HT1080 (cell line): ENCODE data around the gene RUSC2. TPM values are rescaled to one million over a fixed set of nuclear protein-coding genes. Genes with fewer than 3 reads are reported as not detected.
A peak's percentile ranks its signal among the peaks of the same experiment; 100 is the strongest.
"Not testable (repeated sequence)": the region's sequence is repeated elsewhere in the genome, so short reads cannot be mapped to it uniquely, and the experiment has no call there.

Experiments used
- DNase-seq: peaks from one replicate; pipeline ENCODE4 v3.0.0-alpha.2; 2015; ENCODE audit warnings: low read depth
- total RNA-seq: library from RNA; depleted of rRNA; stranded (reverse); fragments of >200 nt; shearing (Covaris generic); gene quantifications from 2 replicates; pipeline ENCODE4 v1.2.3, GENCODE V29; 2014

RUSC2 gene
- total RNA-seq, 1 experiment from 2014 or later: 18.6 TPM

DNA sequence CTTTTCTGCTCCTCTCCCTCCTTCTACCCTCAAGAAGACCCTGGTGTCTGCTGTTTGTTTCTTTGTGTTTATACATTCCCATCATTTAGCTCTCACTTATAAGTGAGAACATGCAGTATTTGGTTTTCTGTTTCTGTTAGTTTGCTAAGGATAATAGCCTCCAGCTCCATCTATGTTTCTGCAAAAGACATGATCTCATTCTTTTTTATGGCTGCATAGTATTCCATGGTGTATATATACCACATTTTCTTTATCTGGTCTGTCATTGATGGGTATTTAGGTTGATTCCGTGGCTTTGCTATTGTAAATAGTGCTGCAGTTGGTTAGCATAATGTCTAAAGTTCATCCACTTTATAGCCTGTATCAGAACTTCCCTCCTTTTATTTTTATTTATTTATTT is 3.2 kb downstream of the RUSC2 start:
- not testable (repeated sequence) for DNase-seq

DNA sequence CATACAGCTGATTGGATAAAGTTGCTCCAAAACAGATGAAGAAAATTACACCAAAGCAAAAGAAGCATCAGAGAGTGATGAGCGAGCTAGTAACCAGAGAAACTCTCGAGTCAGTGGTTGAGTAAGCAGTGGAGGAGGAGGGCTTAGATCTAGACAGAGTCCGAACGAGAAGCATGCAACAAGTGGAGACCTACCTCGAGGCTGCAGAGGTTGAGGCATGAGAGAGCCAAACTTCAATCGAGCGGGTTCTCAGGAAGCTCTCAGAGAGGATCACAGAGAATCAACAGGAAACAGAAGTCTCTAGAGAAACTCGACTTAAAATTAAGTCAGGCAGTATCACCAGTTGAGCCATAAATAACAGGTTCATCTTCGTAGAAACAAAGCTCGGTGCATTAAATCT is 6.1 kb downstream of the RUSC2 start:
- no peak for DNase-seq

DNA sequence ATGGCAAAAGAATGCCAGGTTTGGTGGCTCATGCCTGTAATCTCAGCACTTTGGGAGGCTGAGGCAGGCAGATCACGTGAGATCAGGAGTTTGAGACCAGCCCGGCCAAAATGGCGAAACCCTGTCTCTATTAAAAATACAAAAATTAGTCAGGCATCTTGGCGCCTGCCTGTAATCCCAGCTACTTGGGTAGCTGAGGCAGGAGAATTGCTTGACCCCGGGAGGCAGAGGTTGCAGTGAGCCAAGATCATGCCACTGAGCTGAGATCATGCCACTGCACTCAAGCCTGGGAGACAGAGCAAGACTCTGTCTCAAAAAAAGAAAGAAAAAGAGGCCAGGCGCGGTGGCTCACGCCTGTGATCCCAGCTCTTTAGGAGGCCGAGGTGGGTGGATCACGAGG is 8.3 kb downstream of the RUSC2 start:
- not testable (repeated sequence) for DNase-seq

- no peak for DNase-seq
Measured at GRCh38 chr9:35499029-35499700, 9.3 kb downstream of the RUSC2 start.

- no peak for DNase-seq
Measured at GRCh38 chr9:35499701-35500030, 9.8 kb downstream of the RUSC2 start.

DNA sequence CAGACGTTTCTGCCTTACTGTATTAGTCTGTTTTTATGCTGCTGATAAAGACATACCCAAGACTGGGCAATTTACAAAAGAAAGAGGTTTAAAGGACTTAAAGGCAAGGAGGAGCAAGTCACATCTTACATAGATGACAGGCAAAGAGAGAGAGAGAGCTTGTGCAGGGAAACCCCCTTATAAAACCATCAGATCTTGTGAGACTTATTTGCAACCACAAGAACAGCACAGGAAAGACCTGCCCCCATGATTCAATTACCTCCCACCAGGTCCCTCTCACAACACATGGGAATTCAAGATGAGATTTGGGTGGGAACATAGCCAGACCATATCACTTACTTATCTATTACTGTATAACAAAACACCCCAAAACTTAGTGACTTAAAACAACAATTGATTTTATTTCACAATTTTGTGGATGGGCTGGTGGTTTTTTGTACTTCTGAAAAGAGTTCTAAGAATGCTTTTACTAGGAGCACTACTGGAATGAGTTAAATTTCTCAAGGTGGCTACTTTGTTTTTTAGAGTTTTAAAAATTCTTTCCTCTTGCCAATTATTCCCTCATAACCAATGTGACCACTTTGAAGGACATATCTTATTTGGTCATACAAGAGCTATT is 10.3 kb downstream of the RUSC2 start:
- DNase-seq: no peak

DNA sequence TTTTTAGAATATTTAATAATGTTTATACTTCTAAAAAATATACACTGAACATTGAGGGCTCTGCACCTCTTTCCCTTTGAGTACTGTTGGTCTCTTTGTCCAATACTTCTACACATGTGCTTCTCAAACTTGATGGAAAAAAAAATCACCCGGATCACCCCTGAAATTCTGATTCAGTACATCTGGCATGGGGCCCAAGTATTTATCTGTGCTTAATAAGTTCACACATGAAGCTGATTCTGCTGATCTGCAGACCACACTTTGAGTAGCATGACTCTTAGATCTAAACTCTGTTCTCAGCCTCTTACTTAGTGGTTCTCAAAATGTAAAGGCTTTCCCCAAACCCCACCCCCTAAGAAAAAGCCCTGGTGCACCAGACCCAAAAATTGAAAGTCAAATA is 12.0 kb downstream of the RUSC2 start:
- no peak for DNase-seq

DNA sequence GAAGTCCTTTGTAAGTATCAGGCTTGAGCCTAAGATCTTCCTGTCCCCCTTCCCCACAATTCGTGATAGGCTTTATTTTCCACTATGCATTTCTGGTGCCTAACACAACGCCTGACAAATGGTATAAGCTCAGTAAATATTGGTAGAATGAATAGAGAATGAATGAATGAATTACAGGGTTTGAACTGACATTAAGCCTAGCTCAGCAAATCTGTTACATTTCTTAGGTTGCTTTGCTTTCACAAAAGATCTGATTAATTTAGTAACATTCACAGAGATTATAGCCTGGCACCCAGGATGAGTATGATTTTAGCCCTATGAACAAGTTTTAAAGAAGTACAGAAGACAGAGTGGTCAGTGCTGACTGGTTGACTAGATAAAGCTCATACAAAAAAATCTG is 16.4 kb downstream of the RUSC2 start:
- DNase-seq: no peak

DNA sequence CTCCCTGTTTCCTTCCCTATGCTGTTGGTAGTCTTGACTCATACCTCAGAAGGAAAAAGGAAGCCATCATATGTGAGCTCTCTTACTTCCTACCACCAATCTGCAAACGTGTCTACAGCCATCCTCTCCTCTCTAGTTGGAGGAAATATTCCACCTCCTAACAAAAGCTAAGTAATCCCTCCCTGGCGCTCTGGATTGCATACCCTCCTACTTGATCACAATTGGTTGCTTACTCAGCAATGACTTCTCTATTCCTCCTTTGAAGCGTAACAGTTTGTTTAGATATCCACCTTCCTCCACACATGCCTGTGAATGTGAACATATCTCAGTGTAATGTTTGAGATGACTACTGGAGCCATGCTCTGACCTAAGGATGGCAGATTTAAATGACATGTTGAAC is 18.2 kb downstream of the RUSC2 start:
- DNase-seq: peak; percentile 10

DNA sequence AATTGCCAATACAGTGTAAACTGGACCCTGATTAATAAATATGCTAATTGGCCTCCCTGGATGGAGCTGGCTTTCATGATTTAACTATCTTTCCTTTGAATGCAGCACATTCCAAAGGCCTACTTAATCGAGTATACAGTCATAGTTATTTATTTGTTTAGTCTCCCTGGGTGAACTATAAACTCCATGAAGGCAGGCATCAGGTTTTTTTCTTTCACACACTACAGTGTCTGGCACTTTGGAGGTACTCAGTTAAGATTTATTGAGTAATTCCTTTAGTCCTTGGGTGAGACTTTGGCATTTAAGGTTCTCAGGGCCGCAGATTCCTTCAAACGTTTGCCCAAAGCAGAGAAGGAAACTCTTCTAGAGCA is 20.5 kb downstream of the RUSC2 start:
- DNase-seq: no peak

DNA sequence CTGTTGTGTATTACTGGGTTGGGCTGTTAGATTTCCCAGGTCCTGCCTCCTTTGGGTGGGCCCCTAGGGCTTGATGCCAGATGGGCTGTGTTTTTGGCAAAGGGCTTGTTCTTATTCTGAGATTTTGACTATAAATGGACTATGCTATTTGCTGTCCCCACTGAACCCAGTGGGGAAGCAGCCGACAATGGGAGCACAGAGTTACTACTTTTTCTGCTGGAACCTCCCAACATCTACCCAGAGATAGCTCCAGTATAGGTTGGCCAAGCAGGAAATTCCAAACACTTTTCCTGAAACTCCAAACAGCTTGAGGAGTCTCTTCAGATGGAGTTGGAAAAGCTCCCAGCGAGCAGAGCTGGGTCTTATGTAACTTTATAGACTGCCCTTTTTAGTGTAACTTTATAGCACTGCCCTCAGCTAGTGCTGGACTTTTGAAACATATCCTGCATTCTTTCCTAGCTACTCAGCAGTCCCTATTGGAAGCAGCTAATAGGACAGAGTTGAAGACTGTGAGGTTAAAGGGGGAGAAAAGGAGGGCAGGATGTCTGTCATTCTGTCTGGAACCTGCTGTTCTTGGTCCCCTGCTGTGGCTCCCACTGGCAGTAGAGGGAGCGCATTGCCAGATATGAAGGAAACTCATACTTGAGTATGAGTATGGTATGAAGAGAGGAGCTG is 21.0 kb downstream of the RUSC2 start:
- DNase-seq: peak; percentile 99

GRCh38 chr9:35511453-35511852 is 21.5 kb downstream of the RUSC2 start:
- DNase-seq: no peak

- DNase-seq: no peak
Measured at GRCh38 chr9:35515766-35516165, 25.9 kb downstream of the RUSC2 start.

GRCh38 chr9:35516479-35516878 is 26.6 kb downstream of the RUSC2 start:
- DNase-seq: peak; percentile 81

DNA sequence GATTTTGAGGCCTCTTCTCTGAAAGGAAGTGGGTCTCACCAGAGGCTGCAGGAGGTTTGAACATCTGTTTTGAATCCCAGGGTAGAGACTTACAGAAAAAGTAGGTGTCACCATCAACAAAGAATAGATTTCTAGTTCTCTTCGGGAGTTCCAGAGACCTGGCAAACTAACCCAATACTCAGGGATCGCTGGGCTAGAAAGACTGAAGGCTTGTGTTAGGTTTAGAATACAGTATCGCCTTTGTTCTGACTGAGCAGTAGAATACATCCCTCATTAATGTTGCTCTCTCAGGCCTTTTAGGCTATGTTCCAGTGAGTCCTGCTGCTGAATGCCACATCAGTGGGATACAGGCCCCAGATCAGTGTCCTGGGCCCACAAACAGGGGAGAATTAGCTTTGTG is 27.2 kb downstream of the RUSC2 start:
- DNase-seq: peak; percentile 58

DNA sequence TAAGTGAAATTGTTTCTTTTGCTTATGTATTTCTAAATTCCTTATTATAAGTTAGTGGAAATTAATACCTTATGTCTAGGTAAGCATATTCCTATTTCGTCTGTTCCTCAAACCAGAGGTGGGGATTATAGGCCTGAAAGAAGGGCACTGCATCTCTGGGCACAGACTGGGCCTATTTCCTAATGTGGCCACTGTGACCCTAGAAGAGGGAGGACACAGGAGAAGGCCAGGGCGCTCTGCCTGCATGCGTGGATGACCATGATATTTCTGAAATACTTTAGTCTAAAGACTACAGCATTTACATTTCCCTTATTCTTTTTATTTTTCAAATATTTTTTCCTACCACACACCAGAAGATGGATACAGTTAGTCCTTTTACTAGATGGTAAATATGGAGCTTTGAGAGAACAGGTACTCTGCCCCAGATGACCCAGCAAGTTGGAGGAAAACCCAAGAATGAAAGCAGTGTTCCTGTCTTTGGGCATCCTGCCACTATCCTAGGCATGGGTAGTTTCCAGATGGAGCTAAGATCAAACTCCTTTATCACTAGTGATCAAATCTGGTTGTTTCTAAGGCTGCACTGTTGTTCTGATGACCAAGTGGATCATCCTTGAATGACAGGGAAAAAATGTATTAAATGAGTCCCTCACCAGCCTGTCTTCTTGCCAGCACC is 27.8 kb downstream of the RUSC2 start:
- DNase-seq: no peak

- peak; percentile 98 for DNase-seq
Measured at GRCh38 chr9:35518225-35518821, 28.4 kb downstream of the RUSC2 start.

DNA sequence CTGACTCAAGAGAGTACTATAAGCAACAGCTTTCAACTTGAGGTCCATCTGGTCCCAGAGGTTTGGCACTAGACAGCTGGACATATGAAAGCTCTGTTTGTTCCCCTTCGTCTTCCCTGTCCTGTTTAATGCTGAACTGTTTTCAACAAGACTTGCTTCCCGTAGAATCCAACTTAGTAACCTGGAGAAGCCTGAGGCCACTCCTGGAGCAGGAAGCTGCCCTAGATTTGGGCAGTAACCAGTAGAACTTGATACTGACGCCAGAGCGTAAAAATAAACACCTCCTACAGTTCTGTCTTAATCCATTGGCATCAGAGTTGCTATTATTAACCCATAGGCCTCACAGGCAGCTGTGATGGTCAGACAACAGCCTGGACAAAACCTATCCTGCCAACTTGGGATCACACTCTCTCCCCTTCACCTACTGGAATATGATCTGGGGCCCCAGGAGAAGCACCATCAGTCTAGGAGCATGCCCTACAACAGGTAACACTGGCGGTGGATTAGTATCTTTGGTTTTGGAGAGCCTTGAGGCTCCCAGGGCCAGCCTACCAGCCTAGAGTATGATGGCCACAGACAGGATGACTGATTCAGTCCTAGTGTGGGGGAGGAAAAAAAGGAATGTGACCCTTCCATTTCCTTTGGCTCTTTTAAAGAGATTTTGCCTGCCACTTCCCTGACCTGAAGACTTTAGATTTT is 29.2 kb downstream of the RUSC2 start:
- peak; percentile 76 for DNase-seq

GRCh38 chr9:35519692-35520363 is 29.9 kb downstream of the RUSC2 start:
- no peak for DNase-seq

- no peak for DNase-seq
Measured at GRCh38 chr9:35520364-35520710, 30.4 kb downstream of the RUSC2 start.

DNA sequence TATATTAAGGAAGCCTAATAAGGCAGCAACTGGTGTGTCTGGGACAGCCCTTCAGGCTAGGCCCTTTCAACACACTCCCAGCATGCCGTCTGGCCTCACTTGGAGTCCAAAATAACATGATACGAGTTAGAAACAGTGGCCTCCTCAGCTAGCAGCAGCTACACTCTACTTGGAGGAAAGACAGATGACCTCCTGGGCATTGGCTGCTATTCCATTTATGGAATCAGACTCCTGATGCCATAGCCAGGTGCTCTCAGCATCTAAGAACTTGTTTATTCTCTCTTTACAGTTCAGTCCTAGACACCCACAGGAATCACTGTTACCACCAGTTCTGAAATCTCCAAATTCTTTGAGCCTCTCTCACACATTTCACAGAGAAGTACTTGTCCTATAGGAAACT is 31.8 kb downstream of the RUSC2 start:
- DNase-seq: no peak
